T-helper 9 cell (primary cell): ENCODE results near the gene LIMCH1.
A peak's percentile ranks its signal among the peaks of the same experiment; 100 is the strongest.
"Not testable (repeated sequence)": the region's sequence is repeated elsewhere in the genome, so short reads cannot be mapped to it uniquely, and the experiment has no call there.

Experiments
- DNase-seq: peaks from one replicate; pipeline ENCODE4 v3.0.0-alpha.2; 2020

LIMCH1 gene

DNA sequence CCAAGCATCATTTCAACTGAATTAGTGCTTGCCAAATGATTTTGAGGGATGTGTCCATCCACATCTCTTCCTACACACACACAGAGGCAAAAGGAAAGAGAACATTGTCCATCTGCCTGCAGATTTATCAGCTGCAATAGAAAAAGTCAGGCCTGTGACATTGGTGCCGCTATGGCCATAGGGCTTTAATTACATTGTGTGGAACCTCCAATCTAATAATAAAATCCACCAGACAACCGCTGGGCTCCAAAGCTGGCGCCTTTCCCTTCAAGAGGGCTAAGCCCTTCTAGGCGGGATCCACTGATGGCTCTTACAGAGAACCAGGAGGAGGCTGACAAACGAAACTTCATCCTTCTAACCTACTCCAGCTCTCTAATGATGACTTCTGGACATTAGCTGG lies 150.0 kb downstream of the LIMCH1 start:
- no peak for DNase-seq

DNA sequence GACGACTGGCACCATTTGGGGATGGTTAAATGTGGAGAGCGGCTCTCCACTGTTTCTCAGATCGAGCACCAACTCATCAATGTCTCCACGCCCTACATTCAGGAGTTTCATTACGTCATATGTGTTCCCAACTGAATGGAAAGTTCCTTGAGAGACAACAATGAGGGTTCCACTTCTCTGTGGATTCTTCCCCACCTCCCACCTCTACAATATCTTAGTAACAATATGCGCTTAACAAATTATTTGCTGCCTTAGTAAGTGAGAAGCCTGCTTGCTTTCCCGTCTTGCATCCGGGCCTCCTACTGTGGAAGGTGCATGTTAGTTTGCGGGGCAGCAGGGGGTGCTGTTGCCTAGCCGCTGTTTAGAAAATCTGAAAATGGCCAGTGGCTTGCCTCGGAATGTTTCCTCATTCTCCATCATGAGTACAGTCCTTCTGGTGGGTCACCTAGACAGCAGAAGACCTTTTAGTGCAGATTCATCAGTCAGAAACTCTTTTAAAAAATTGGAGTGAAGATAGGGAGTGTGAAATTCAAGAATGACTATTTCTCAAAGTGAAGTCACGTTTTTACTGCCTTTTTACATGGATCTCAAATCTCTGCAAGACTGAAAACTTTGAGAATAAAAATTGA lies 154.9 kb downstream of the LIMCH1 start:
- peak; percentile 0 for DNase-seq

DNA sequence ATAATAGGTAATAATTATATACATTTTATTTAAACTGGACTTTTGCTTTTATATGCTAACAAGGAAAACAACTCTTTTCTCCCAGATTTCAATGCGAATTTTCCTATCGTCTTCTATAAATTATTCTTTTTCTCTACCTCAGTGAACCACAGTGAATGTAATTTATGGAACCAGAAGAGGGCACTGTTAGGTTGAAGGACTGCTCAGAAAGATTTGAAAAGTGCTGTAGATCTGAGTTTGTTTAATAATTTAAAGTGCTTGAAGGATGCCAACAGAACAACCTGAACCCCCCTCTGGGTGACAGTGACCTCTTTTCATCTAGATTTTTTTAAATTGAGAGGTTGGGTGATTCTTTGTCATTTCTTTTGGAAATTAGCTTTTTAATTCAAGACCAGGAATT lies 155.7 kb downstream of the LIMCH1 start:
- no peak for DNase-seq

GRCh38 chr4:41696131-41696530 lies 158.2 kb downstream of the LIMCH1 start:
- no peak for DNase-seq

GRCh38 chr4:41696763-41697162 lies 158.8 kb downstream of the LIMCH1 start:
- no peak for DNase-seq

DNA sequence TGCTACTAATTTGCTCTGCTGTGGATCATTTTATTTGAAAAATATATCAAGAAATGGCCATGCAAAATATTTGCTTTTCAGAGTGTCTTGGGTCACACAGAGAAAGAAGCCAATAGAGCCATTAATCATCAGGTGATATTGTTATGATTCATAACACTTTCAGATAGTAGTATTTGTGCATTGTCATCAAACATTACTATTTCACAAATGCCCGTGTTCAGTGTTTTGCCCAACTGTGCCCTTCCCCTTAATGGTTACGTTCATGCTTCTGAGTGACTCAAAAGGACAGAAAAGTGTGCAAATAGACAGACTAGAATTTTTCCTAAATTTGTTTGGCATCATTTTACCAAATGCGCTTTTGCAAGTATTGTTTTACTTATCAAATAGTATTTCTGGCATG lies 164.0 kb downstream of the LIMCH1 start:
- no peak for DNase-seq

DNA sequence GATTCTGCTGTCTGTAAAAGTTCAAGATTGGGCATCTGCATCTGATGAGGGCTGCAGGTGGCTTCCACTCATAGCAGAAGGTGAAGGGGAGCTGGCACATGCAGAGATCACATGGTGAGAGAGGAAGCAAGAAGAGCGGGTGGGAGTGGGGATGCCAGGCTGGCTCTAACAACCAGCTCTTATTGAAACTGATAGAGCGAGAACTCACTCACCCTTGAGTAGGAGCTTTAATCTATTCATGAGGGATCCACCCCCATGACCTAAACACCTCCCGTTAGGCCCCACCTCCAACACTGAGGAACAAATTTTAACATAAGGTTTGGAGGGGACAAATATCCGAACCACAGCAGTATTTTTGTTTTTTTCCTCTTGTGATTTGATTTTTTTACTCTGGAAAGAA lies 164.8 kb downstream of the LIMCH1 start:
- no peak for DNase-seq

- no peak for DNase-seq
Observed at GRCh38 chr4:41703785-41704184, 165.8 kb downstream of the LIMCH1 start.

DNA sequence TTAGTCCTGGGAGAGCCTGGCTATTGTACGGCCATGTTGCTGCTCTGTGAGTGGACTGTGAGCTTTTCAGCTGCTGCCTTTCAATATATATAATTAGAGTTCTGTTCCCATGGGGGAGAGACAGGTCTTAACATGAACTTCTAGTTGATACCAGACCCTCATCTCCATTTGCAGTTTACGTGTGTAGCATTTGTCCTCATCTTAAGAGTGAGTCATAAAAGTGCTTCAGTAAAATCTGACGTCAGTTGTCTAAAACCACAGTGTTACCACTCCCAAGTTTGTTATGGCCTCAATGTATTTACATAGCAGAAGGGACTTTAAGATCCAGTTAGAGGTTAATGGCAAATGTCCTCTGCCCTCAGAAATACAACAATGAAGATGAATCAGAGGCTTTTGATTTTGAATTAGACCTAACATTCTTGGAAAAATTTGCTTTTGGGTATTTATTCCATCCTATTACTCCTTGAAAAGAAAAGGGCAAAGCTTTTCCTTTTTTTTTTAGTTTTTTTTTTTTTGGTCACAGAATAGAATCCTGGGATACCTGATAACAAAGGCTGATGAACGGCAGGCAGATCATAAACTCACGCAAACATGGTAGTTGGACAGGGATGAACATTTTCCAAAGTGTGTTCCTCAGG lies 172.0 kb downstream of the LIMCH1 start:
- DNase-seq = no peak

DNA sequence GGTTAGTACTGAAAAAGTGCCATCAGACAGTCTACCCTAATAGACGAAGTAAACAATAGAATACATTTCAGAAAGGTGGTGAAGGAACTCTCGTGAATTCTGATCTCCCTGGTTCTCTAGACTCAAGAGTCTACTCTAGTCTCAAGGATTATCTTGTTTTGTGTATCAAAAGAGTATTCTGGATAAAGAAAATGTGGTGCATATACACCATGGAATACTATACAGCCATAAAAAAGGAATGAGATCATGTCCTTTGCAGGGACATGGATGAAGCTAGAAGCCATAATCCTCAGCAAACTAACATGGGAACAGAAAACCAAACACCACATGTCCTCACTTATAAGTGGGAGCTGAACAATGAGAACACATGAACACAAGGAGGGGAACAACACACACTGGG lies 173.7 kb downstream of the LIMCH1 start:
- not testable (repeated sequence) for DNase-seq

- DNase-seq = no peak
Observed at GRCh38 chr4:41712425-41712824, 174.5 kb downstream of the LIMCH1 start.

GRCh38 chr4:41713768-41714167 lies 175.8 kb downstream of the LIMCH1 start:
- DNase-seq = no peak

DNA sequence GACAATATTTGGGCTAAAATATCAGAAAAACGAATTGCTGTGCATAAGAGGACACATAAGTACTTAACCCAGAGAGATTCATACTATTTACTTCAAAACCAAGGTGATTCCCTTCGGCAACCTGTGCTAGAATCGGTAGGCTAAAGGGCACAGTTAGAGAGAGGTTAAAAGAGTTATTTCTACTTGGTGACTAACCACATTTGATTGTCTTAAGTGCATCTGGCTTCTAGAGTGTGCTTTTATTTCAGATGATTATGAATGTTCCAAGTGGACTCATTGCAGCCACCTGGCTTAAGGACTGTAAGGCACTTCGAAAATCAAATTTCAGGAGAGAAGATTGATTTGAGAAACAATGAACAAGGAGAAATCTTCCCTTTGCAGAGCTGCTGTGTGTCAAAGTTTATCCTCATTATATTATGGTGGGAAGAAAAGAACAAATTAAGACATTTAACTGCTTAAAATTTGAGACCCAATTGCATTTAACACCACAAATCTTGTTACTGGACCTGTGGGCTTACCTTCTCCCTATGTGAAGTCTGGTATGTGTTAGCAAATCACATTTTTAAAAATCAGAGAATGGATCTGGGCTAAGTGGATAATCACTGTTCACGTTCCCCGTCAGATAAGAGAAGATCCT lies 176.5 kb downstream of the LIMCH1 start:
- DNase-seq = no peak

- no peak for DNase-seq
Observed at GRCh38 chr4:41715155-41715554, 177.2 kb downstream of the LIMCH1 start.

- DNase-seq = no peak
Observed at GRCh38 chr4:41718907-41719306, 180.9 kb downstream of the LIMCH1 start.

DNA sequence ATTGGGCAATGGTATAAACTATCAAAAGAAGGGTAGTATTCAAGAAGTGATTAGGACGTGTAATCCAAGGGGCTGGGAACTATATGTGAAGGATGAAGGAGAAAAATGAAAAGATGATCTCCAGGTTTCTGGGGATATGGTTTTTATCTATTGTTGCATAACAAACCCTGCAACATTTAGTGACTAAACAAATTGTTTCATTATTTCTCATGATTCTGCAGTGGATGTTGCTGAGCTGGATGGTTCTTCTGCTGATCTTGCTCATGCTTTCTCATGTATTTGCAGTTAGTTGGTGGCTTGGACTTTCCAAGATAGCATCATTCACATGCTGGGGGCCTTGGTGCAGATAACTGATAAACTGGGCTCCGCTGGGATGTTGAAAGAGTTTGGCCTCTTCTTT lies 181.5 kb downstream of the LIMCH1 start:
- no peak for DNase-seq

DNA sequence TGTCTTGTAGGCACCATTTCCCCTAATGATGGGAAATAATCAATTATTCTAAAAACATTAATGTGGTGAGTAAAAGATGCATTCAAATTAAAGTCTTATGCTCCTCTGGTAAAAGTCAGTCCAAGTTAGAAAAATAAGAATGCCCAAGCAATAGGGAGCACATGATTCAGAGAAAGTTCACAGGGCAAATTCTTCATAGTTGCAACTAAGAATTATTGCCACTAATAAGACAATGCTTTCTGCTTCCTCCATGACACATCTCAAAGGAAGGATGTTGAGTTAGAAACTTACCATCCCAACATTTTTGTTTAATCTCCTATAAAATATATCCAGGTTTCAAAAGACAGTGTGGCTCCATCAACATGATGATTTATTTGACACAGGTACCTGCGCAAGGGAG lies 184.2 kb downstream of the LIMCH1 start:
- no peak for DNase-seq

GRCh38 chr4:41723286-41723685 lies 185.3 kb downstream of the LIMCH1 start:
- DNase-seq = no peak

DNA sequence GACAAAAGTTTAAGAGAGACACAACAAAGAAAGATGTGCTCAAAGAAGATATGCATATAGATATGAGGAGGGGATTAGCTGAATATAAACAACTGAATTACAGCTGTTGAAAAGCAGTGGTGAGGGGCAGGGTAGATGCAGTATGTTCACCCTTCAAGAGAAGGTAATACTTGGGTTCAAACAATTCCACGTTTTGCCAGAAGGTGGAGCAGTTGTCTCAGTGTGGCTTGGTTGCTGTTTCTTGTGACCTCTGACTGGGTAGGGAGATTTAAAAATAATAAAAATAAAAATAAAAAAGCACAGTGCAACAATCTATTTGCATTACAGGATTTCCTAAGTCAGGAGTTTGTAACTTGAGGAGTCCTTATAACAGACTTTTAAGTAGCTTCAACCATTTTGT lies 187.3 kb downstream of the LIMCH1 start:
- no peak for DNase-seq

DNA sequence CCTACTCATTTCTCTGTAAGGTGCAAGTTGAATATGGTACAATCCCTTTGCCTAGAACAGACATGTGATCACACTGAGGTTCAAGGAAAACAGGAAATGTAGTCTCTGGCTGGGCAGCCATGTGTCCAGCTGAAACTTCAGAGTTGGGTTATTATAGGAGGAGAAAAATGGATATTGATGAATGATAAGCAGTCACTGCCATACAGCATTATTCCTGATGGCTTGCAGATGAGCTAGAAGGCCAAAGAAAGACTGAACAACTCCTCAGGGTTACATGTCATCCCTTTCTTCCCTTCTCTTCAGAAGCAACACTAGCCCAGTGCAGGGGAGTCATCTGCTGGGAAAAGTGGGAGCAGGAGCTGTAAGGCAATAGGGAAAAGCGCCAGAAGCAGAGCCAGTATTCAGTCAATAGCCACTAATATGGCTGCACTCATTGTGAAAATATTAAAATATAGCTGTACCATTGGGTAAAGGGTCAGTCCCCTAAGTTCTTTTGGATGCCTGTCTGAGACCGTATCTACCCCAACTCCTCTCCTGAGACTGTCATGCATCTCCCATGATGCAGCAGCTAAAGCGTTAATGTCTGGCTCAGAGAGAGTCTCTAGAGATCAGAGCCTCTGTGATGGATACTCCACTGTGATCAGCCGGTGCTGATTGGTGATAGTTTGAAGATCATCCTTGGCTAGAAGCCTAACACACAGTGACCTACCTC lies 190.1 kb downstream of the LIMCH1 start:
- no peak for DNase-seq

DNA sequence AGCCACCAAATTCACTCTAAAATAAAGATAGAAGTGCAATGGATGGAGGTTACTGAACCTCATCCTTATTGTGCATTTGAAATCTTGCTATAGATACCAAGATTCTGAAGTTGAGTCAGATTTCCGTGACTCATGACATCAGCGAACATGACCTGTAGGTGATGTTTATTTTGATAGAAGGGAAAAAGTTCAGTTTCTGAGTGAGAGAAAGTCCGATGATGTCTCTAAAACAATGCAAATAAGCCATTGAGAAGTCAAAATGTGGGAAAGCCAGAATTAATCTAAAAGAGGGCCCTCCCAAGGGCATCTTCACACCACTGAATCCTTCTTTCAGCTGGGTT lies 190.6 kb downstream of the LIMCH1 start:
- DNase-seq = no peak

- DNase-seq = no peak
Observed at GRCh38 chr4:41731569-41732126, 193.7 kb downstream of the LIMCH1 start.

DNA sequence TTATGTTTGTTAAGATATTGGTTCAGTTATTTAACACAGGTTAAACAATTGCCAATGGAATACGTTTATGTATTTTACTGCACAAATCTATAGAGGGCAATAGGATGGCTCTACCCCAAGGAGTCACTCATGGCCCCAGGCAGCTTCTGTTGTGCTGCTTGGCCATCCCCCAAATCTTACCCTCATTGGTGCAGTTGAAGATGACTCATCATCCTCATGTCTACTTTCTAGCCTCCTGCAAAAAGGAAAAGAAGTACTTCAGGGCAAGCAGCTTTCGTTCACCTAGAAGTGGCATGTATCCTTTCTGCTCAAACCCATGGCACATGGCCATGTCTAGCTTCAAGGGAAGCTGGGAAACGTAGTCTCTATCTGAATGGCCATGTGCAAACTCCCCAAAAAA lies 196.4 kb downstream of the LIMCH1 start:
- no peak for DNase-seq

GRCh38 chr4:41737491-41737890 lies 199.5 kb downstream of the LIMCH1 start:
- not testable (repeated sequence) for DNase-seq
